GM18520 (cell line): ENCODE data around the gene P2RY8.
"Not testable (repeated sequence)": the region's sequence is repeated elsewhere in the genome, so short reads cannot be mapped to it uniquely, and the experiment has no call there.

Experiments
- ATAC-seq: cut with Tn5 transposase; IDR thresholded peaks from one replicate; pipeline ENCODE4 v1.9.1; 2021; ENCODE audit not compliant: unreplicated experiment

P2RY8 gene, protein sequence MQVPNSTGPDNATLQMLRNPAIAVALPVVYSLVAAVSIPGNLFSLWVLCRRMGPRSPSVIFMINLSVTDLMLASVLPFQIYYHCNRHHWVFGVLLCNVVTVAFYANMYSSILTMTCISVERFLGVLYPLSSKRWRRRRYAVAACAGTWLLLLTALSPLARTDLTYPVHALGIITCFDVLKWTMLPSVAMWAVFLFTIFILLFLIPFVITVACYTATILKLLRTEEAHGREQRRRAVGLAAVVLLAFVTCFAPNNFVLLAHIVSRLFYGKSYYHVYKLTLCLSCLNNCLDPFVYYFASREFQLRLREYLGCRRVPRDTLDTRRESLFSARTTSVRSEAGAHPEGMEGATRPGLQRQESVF

GRCh38 chrX:1537031-1537715 lies at the start of gene P2RY8:
TSS of gene P2RY8 (minus strand) at chrX:1537185. CDS start at chrX:1466558, 70,627 bp downstream.
- ATAC-seq: peak; percentile 61

DNA sequence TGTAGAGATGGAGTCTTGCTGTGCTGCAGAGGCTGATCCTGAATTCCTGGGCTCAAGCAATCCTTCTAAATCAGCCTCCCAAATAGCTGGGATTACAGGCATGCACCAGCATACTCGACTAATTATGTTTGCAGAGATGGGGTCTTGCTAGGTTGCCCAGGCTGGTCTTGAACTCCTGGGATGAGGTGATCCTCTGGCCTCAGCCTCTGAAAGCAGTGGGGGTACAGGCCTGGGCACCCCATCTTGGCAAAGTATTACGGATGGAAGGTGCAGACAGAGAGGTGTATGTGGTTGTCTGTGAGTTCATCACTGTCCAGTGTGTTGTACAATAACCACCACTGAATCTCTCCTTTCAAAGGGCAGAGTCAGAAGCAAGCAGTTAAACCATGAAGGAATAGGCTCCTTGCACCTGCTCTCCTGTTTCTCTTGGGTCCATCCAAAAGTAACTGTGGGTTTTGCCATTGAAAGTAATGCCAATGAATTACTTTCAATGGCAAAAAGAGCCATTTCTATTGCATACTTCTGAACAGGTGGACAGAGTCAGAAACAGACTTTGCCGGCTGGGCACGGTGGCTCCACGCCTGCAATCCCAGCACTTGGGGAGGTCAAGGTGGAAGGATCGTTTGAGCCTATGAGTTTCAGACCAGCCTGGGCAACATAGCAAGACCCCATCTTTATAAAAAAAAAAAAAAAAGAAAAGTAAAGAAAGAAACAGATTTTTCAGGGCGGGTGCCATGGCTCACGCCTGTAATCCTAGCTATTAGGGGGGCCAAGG lies 47.4 kb upstream of the P2RY8 start:
- ATAC-seq: no peak

GRCh38 chrX:1582686-1583437 lies 45.9 kb upstream of the P2RY8 start:
- peak; percentile 83 for ATAC-seq

DNA sequence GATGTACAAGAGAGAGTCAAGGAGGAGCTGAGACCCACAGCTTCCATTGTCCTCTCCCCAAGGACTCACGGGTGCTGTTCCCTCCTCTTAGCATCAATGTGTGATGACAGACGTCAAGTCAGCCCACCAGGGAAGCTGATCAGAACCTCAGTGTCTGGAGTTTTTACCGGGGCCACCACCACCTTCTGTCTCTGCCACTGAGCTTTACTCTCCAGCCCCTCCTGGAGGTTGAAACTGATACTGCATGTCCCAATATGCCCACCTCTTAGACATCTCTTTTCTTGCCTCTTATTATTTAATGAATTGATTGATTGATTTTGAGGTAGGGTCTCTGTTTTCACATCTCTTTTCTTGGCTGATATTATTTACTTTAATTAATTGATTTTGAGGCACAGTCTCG lies 44.1 kb upstream of the P2RY8 start:
- ATAC-seq: no peak

DNA sequence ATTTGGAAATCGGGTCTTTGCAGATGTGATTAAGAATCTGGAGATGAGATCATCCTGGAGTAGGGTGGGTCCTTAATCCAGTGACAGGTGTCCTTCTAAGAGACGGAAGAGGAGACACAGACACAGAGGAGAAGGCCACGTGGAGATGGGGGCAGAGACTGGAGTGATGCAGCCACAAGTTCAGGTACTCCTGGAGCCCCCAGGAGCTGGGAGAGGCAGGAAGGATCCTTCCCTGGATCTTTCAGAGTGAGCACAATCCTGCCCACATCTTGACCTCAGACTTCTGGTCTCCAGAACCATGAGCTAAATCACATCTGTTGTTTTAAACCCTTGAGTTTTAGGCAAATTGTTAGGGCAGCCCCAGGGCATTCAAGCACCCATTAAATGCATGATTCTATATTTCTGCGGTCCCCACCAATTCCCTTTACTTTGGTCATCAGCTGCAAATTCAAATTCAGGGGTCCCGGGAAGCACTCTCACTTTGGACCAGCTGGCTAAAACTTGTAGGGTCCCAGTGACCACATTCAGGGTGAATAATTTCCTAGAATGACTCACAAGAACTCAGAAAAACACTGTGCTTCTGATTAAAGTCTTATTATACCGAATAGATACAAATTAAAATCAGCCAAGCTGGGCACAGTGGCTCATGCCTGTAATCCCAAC lies 41.7 kb upstream of the P2RY8 start:
- no peak for ATAC-seq

- ATAC-seq: no peak
Observed at GRCh38 chrX:1577845-1578244, 40.9 kb upstream of the P2RY8 start.

DNA sequence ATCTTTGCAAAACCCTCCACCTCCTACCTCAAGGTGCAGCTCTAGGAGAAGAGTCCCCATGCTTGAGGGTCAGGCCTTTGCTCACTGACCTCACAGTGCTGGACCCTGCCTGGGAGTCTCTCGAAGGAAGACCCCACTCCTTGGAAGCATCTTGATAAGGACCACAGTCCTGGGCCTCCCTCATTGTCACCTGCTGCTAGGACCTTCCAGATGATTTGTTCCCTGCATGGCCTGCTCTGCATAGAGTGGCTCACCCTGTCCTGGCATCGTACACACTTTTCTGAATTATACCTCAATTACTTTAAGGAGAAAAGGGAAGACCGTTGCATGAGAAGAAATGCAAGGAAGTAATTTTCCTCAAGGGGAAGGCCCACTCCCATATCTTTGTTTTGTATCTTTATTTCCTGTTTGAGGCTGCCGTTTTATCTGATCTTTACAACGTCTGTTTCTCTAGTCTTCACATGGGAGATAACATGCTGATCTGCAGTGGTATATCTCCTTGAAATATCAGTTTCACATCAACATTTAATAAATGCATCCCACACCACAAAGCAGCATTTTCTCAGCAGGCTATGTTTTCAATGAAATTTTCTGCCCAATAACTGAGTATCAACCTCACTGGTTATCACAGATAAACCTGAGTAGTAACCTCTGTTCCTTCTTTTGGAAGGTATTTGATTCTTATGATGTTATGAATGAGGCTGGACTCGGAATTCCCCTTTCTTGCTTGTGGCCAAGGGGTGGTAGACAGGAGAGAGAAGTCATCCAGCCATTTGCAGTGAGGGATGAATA lies 39.4 kb upstream of the P2RY8 start:
- ATAC-seq: no peak

DNA sequence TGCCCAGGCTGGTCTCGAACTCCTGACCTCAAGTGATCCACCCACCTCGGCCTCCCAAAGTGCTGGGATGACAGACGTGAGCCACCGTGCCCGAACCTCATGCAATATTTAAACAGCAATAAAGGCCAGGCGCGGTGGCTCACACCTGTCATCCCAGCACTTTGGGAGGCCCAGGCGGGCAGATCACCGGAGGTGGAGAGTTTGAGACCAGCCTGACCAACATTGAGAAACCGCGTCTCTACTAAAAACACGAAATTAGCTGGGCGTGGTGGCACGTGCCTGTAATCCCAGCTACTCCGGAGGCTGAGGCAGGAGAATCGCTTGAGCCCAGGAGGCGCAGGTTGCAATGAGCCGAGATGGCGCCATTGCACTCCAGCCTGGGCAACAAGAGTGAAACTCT lies 37.2 kb upstream of the P2RY8 start:
- not testable (repeated sequence) for ATAC-seq

DNA sequence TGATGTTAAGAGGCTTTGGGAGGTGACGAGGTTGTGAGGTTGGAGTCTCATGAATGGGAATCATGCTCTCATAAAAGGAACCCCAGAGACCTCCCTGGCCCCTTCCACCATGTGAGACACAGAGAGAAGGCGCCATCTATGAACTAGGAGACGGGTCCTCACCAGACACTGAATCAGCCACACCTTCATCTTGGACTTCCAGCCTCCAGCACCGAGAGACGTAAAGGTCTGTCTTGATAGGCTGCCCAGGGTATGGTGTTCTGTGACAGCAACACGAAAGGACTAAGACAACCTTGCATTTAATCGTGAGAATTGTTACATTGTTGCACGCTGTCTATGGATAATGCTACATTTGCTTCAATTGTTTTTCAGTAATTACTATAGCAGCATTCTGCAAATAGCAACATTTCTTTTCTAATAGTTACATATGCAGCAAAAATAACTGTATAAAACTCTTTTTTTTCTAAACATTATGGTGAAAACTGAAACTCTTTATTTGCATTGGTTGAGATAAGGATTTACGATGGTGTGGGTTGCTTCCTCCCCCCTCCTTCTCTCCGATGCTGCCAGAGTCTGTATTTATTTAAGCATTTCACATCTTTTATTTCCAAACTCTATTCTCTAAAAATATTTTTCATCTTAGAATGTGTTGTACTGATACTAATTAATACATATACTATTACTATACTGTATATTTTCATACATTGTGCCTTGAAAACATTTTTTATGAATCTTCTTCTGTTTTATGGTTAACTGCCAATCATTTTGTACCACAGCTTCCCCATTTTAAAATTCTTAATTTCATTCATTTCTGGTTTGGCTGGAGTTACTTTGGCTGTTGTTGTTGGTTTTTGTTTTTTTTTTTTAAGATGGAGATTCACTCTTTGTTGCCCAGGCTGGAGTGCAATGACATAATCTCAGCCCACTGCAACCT lies 28.0 kb upstream of the P2RY8 start:
- ATAC-seq: no peak

GRCh38 chrX:1564077-1564476 lies 27.1 kb upstream of the P2RY8 start:
- ATAC-seq: not testable (repeated sequence)

DNA sequence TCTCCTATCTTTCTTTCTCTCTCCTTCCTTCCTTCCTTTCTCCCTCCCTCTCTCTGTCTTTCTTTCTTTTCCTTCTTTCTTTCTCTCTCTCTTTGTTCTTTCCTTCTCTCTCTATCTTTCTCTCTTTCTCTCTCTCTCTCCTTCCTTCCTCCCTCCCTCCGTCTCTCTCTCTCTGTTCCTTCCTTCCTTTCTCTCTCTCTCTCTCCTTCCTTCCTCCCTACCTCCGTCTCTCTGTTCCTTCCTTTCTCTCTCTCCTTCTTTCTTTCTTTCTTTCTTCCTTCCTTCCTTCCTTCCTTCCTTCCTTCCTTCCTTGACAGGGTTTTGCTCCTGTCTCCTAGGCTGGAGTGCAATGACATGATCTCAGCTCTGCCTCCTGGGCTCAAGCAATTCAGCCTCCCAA lies 24.2 kb upstream of the P2RY8 start:
- no peak for ATAC-seq

- ATAC-seq: no peak
Observed at GRCh38 chrX:1558761-1559468, 21.9 kb upstream of the P2RY8 start.

- ATAC-seq: not testable (repeated sequence)
Observed at GRCh38 chrX:1557442-1557841, 20.5 kb upstream of the P2RY8 start.

DNA sequence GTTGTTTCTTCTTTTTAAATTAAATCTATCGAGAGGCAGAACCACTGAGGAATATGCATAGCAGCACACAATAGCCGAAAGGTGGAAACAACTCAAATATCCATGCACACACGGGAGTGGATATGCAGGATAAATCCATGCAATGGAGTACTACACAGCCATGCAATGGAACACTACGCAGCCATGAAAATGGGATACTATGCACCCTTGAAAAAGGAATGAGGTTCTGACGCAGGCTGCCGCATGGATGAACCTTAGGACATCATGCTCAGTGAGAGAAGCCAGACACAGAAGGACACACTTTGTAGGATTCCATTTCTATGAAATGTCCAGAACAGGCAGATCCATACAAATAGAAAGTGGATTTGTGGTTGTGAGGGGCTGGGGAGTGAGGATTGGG lies 18.4 kb upstream of the P2RY8 start:
- no peak for ATAC-seq

DNA sequence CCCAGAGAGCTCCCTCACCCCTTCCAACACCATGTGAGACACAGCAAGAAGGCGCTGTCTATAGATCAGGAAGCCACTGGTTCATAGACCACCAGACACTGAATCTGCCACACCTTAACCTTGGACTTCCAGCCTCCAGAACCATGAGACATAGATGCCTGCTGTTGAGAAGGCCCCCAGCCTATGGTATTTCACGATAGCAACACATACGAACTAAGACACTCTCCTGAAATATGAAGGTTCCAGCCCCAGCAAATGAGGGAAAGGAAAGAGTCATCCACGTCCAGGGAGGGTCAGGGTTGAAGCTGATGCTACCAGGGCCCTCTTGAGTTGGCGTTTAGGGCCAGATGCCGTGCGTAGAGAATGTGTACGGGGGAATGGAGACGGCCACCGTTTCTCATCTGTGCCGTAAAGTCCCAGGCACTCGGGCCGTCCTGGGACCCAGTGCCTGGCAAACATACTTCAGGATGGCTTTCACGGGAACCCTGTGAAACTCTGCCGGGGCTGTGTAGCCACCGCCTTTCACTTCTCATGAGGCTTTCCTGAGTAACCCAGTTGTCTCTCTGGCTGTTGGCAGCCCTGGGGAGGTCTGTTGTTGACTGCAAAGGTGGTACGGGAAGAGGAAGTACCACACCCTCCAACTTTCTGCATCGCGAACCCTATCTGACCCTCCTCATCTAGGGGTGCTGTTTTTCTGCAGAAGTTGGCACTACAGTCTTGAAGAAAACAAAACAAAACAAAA lies 17.7 kb upstream of the P2RY8 start:
- no peak for ATAC-seq

GRCh38 chrX:1551959-1552546 lies 15.1 kb upstream of the P2RY8 start:
- no peak for ATAC-seq

GRCh38 chrX:1546691-1547251 lies 9.8 kb upstream of the P2RY8 start:
- ATAC-seq: no peak
